Tibial nerve (tissue), 3 donors: ENCODE measurements around the gene TSHZ2.

Experiments used
- CTCF ChIP-seq, 5 experiments: fragments of 200-600 bp in 3 of 5; fragments of 450-650 bp in 2 of 5; sonication (generic) in 3 of 5; IDR thresholded peaks; one replicate each; pipeline ENCODE4 v1.5.1; 2016 to 2019; ENCODE audit warnings: antibody characterized with exemption in 5 of 5, mild to moderate bottlenecking in 3 of 5, moderate library complexity in 2 of 5
- POLR2A ChIP-seq, 2 donors: fragments of 450-650 bp; IDR thresholded peaks; one replicate each; pipeline ENCODE4 v1.6.1; 2017; ENCODE audit warnings: antibody characterized with exemption in 2 of 2, mild to moderate bottlenecking in 2 of 2, moderate library complexity in 2 of 2

GRCh38 chr20:53177687-53178086, 205.5 kb downstream of the TSHZ2 start:
- TF ChIP-seq CTCF (IDR thresholded peaks at IDR 0.05) = no peak
- TF ChIP-seq POLR2A (IDR thresholded peaks at IDR 0.05) = no peak
